Ammon's horn (tissue), 1 donor: Measurements from ENCODE around the gene ACACA.

Experiments
- DNase-seq: peaks from one replicate; pipeline ENCODE4 v3.0.0-alpha.2; 2016; ENCODE audit warnings: low spot score

Gene ACACA

GRCh38 chr17:37037590-37038155 lies 369.0 kb downstream of the ACACA start:
- DNase-seq = no peak
